Glomerular visceral epithelial cell (primary cell): ENCODE results near the gene CYSRT1.

ENCODE experiments used
- DNase-seq: peaks from one replicate; pipeline ENCODE4 v3.0.0-alpha.2; 2016; ENCODE audit errors: extremely low spot score

Gene CYSRT1, protein sequence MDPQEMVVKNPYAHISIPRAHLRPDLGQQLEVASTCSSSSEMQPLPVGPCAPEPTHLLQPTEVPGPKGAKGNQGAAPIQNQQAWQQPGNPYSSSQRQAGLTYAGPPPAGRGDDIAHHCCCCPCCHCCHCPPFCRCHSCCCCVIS

DNA sequence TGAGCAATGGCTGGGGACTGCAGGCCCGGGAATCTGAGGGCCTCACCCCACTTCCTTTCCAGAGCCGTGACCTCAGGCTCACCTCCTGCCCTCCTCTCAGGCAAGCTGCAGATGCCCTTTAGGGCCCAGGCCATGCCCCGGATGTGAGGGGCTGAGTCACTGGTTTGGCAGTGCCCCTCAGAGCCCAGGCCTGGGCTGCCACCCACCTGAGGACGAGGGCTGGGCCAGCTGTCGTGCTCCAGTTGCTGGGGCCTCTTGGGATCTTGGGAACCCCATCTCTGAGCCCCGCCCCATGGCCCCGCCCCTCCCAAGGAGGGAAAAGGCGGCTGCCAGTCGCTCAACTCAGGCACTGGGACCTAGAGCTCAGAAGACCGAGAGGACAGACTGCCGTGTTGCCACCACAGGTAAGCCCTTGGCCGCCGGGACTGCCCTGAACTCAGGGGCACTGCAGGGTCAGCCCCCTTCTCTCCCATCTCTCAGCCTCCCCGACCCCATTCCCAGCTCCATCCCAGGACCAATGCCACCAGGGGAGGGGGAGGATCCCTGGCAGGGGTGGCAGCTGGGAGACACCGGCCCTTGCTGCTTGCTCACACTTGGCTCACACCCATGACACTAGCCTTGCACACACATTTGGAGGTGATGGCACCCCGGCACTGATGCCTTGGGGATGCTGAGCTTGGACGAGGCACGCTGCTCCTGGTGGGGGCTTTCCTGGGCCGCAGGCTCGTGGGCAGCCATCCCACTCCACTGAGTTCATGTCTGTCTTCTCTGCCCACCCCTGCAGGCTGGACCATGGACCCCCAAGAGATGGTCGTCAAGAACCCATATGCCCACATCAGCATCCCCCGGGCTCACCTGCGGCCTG, at the start of gene CYSRT1:
Gene CYSRT1, plus strand, starts transcription at position 345 of the 865 bp plus-strand sequence. Its CDS starts 448 bp downstream, at position 793.
- no peak for DNase-seq

DNA sequence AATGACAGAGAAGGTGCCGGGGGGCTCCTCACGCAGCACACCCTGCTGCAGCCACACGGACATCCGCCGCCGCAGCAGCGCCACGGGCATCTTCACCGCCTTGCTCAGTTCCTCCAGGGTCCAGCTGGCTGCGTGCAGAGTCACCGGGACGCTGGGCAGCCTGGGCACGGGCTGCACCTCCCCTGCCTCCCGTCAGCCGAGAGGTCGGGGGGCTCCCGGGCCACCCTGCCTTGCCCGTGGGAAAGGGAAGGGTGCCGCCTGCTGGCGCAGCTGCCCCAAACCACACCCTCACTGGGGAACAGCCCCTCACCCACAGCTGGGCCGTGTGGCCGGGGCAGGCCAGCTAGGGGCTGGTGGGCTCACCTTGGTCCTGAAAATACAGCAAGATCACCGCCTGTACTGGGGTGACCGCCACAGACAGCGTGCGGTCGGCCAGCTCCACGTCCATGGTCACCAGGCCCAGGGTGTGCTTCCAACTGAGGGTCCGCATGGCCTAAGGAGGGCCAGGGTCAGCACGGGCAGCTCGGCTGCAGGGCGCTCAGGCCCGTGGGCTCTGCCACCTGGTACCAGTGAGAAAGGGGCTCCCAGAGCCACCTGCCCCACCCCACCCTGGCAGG, 49.5 kb upstream of the CYSRT1 start:
- DNase-seq = no peak

DNA sequence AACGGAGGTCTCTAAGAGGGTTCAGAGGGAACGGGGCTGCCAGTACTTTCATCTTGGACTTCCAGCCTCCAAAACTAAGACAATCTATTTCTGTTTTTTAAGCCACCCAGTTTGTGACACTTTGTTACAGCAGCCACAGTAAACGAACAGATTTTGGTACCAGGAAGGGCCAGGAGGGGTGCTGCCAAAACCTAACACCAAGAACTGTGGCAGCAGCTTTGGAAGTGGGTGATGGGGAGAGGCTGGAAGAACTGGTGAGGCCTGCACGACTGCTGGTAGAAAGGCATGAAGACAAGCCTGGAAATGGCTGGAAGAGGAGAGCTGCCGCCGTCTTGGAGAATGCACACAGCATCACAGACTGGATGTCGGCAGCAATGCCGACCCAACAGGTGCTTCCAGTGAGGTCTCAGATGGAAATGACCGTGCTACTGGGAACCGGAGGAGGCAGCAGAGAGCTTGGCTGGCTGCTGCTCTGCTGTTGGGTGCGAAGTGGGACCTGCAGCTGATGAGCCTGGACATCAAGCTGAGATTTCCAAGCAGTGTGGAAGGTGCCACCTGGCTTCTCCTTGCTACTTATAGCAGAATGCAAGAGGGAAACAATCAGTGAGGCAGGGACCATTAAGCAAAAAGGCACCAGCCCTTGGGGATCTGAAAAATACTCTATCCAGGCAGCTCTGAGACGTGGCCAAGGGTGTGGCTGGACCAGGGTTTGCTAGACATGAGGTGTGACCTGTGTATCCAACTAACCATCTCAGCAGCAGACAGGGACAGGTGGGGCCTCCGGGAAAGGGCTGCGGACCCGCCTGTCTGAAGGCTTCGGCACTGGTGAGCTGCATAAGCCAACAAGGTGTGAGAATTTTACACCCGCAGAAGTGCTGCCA, 48.4 kb upstream of the CYSRT1 start:
- peak; percentile 40 for DNase-seq

DNA sequence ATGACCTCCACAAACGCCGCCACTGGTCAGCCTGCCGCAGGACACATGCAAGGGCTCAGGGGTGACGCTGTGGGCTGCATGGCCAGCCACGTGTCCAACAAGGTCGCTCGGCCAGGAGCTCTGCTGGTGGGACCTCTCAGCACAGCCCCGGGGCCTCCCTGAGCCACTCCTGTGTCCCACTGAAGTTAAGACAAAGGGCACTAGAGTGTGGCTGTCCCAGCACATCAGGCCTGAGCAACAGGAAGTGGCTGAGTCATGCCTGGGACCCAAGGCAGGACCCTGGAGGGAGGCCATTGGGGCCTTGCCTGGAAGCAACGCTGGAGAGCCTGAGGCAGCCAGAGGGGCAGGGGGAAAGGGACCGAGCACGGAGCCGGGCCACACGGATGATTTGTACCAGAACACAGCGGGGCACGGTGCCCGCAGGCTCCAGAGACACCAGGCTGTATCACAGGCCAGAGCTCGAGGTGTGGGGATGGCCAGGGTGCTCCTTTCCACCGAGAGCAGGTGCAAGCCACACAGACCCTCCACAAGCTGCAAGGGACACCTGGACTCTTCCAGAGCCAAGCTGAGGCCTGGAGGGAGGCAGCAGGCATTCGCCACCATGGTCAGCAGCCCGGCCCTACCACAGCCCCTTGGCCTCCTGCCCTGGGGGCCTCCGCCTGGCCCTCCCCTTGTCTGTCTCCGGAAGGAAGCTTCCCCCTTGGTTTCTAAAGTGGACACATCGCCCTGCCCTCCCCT, 46.6 kb upstream of the CYSRT1 start:
- no peak for DNase-seq

DNA sequence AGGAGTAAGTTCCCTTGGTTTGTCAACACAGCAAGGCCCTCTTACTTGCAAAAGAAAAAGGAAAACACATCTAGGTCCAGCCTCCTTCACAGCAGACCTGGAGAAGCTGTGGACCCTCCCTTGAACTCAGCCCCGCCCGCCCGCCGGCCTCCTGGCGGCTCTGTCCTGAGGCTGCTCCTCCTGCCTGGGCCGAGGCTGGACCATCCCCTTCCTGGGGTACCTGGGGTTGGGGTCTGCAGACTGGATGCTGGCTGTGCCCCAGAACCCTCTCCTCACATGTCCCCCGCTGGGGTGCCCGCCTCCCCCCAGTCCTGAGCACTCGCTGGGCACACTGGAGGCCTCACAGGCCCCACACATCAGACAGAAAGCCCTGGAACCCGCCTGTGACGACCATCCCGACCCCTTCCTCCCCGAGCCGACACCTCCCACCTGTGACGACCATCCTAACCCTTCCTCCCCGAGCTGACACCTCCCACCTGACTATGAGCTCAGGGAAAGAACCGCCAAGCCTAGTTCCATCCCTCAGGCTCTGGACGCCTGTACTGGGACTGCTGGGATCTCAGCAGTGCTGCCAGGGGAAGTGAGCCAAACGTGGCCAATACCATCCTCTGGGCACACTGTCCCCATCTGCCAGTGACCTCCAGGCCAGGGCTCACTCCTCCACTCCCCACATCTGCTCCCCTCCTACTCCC, 45.9 kb upstream of the CYSRT1 start:
- no peak for DNase-seq

DNA sequence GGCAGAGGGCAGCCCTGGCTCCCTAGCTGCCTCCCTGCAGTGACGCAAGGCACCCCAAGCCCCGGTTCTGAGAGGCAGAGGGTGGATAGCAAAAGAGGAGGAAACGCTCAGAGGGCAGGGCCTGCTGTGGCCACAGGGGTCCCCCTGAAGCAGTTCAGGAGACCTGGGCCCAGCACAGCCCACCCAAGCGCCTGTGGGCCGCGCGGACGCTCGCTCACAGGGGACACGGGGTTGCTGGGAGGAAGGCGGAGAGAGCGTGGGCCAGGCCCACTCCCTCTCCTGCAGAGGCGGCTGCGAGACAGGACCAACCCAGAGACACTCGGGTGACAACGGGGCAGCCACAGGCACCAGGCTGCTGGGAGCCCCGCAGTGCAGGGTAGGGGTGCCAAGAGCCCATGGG, 45.2 kb upstream of the CYSRT1 start:
- no peak for DNase-seq

DNA sequence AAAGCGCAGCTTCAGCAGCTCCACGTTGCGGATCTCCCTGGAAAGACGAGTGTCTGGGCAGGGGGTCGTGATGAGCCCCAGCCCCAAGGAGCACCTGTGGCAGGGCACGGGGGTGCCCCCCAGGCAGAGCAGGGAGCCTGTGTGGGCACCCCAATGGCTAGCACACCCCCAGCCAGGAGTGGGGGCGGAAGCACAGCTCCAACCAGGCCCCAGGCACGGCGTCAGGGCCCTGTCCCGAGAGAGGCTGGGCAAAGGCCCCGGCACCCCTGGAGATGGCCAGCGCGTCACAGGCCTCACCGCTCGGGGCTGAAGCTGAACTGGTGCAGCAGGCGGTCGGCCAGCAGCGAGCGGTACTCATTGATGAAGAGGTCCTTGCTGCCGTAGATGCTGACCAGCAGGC, 44.5 kb upstream of the CYSRT1 start:
- DNase-seq = no peak

DNA sequence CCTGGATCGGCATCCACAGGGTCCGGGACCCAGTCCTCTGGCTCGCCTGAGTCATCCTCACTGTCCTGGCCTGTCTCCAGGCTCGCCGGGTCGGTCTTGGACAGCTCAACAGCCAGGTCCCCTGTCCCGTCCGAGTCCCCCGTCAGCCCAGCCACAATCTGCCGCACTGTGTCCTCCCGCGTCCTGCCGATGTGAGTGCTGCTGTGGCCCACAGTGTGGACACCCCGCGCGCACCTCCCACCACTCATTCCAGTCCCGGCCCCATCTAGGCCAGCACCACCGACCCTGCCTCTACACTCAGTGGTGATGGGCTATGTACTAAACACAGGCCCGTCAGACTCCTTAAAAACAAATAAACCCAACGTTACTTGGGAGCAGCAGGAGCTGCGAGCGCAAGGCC, 43.3 kb upstream of the CYSRT1 start:
- no peak for DNase-seq

DNA sequence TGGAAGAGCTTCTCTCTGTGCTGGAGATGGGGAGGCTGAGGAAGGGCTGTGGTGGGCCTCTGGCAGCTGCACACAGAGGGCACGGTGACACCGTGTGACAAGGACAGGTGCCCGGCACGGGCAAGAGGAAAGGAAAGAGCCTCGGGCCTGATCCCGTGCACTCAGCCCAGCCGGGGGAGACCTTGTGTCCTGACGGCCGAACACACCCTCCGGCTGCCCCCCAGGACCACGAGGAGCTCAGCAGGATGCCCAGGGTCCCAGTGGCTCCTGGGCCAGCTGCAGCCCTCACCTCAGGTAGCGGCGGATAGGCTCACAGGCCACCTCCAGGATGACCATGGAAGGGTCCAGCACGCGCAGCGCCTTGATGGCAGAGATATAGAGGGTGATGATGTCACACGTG, 42.1 kb upstream of the CYSRT1 start:
- no peak for DNase-seq

DNA sequence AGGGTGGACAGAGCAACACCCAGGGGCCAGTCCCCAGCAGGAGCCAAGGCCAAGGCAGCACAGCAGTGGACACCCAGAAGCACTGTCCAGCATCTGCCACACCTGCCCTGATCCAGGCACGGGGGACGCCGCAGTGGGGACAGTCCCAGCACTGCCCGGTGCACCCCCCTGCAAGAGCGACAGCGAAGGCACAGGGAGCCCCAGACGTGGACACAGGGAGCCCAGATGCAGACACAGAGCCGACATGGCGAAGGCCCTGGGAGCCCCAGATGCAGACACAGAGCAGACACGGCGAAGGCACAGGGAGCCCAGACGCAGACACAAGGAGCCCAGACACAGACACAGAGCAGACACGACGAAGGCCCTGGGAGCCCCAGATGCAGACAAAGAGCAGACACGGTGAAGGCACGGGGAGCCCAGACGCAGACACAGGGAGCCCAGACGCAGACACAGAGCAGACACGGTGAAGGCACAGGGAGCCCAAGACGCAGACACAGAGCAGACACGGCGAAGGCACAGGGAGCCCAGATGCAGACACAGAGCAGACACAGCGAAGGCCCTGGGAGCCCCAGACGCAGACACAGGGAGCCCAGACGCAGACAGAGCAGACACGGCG, 40.9 kb upstream of the CYSRT1 start:
- DNase-seq = no peak

DNA sequence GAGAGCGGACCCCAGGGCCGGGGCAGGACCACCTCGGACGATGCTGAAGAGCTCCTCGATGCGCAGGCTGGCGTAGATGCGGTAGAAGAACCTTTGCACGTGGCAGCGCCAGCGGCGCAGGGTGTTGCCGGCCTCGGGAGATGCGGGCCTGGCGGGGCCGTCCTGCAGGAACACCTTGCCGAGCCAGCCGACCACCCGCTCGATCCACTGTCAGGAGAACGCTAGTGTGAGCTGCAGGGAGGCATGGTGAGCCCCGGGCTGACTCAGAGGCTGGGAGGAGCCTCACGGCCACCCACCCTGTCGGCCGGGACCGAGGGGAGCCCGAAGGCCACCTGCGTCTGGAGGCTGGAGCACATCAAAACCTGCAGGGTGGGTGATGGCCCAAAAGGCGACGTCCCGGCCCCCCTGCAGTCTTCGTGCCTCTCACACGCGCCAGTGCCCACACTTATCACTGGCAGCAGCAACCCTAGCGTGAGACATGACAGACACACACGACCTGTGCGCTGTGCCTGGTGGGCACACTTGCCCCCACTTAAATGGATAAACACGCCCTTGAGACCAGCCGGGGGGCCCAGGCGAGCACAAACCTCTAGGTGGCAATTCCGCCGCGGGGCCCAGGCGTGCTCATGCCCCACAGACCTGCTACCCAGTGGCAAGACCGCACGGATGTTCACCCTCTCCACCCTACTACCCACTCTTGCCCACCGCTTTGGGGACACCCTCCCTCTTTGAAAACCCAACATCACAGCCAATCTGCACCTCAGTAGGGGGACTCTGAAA, 39.9 kb upstream of the CYSRT1 start:
- DNase-seq = no peak

DNA sequence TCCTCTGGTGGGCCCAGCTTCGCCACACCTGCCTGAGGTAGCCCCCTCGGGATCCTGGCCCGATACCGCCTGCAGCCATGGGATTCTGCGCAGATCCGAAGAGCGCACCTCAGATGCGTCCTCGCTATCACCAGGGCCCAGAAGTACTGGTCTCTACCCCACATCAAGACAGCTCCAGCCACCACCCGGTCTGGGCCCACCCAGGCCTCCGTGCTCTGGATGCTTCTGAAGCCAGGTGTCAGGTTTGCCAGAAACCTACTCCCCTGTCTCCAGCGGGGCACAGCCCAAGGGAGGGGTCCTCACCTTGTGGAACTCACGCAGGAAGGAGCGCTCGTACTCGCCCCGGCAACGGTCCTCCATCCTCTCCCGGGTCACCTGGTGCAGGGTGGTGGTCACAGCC, 39.1 kb upstream of the CYSRT1 start:
- DNase-seq = no peak

DNA sequence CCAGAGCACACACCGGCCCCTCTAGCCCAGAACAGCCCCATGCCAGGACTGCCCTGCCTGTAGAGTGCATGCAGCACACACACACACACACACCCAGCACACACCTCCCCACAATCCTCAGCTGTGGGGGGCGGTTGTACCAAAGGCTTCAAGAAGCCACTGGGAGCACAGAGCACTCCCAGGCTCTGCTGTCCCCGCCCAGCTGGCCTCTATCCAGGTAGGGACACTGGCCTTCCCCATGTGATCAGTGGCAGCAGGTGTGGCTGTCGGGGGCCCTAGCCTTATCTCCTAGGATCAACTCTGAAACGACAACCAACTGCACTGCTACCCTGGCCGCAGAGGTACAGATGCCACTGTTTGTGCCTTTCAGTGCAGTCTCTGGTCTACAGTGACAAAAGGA, 38.6 kb upstream of the CYSRT1 start:
- DNase-seq = no peak

DNA sequence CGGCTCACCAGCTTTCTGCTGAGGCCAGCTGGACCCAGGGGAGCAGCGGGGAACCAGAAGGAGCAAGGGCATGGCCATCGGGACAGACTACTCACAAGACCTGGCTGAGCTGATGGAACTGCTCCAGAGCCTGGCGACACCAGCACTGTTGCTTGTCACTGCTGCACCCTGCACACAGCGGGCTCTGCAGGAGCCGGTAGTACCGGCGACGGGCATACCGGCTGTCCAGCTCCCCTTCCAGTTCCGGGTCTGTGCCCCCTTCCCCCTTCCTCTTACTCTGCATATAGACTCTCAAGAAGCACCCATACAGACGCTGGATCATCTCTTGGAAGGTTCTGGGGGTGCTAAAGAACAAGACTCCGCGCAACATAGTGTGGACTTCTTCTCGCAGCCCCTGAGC, 37.6 kb upstream of the CYSRT1 start:
- no peak for DNase-seq

DNA sequence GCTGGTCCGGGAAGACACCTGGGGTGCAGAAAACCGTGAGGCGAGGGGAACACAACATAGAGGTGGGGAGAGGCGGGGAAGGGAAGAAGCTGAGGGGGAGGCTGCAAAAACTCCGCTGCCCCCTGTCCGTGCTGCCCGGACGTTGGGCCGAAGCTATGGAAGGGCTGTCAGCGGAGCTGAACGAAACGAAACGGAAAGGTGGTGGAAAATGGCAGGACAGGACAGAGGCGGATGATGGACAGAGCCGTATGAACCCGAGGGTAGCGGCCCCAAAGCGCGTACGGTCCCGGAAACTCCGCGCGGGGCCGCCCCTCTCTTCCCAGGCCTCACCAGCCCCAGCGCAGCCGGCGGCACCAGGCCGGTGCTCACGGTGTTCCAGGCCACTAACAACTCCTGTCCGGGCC, 36.9 kb upstream of the CYSRT1 start:
- no peak for DNase-seq

DNA sequence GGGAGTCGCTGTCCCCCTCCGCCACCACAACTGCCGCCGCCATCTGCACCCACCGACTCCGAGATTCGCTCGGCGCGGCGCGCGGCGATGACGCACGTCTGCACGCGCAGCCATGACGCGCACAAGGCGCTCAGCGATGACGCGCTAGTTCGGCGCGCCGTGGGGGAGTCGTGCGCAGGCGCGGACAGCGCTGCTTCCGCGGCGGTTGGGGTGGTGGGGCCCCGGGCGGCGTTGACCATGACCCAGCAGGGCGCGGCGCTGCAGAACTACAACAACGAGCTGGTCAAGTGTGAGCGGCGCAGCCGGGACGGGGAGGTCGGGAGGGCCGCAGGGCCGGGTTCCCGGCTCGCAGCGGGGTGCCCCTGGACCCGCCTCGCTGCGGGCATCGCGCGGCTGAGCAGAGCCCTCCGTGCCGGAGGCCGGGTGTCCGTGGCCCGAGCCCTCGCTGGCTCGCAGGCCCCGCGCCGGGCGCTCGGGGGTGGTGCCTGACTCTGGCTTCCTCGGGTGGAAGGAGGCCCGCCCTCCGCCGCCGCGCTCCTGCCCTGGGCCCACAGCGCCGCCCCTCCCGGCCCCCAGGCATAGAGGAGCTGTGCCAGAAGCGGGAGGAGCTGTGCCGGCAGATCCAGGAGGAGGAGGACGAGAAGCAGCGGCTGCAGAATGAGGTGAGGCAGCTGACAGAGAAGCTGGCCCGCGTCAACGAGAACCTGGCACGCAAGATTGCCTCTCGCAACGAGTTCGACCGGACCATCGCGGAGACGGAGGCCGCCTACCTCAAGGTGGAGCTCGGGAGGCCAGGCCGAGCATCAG, 36.3 kb upstream of the CYSRT1 start, which contains the start of the genes ANAPC2 and SSNA1:
Gene ANAPC2, minus strand, starts transcription at position 71 of the 807 bp plus-strand sequence. Its CDS starts 28 bp downstream, at position 43.
Gene SSNA1, plus strand, starts transcription at position 187 of the 807 bp plus-strand sequence. Its CDS starts 51 bp downstream, at position 238.
- DNase-seq = peak; percentile 94

DNA sequence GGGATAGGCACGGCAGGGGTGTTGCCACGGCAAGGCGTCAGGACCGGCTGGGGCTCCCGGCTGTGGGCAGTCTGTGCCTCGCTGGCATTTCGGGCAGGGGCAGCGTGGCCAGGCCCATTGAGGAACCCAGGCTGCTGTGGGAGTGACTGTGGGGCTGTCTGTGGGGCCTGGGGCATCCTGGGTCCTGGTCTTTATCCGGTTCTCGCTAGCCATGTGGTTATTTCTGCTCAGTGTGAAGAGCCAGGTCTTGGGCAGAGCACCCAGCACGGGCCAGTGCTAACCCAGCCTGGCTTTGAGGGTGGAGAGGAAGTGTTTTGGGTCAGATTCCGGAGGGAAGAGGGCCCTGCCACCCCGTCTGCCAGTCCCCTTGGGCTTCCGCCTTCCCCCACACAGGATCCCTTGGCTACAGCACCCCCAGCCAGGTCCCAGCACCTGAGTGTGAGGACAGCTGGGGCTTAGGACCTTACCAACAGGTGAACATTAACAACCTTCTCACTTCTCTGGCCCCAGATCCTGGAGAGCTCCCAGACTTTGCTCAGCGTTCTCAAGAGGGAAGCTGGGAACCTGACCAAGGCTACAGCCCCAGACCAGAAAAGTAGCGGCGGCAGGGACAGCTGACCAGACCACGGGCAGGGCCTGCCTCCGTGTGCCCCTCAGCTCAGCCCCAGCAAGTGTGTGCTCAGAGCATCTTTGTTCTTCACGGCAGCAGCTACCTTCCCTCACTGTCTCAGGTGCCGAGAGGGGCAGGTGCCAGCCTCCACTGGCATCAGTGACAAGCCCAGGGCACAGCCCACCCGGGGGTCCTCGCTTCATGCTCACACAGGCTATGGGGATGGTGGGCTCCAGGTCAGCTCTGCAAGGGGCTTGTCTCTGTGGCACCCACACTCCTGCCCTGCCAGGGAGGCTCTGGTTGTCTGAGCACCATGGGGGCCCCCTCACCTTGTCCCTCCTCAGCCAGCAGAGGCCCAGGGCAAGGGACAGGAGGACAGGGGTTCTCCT, 35.4 kb upstream of the CYSRT1 start:
- no peak for DNase-seq
